Measurements from ENCODE around the gene SHF.
A peak's percentile ranks its signal among the peaks of the same experiment; 100 is the strongest.
"Not testable (repeated sequence)": the region's sequence is repeated elsewhere in the genome, so short reads cannot be mapped to it uniquely, and the experiment has no call there.

SHF gene

GRCh38 chr15:45187894-45188830, at the start of gene SHF:
Gene SHF, minus strand, starts transcription at chr15:45187966. Its CDS starts 15 bp downstream, at chr15:45187951.
- peak; percentile 35 for DNase-seq (ENCODE audit: low read depth)

DNA sequence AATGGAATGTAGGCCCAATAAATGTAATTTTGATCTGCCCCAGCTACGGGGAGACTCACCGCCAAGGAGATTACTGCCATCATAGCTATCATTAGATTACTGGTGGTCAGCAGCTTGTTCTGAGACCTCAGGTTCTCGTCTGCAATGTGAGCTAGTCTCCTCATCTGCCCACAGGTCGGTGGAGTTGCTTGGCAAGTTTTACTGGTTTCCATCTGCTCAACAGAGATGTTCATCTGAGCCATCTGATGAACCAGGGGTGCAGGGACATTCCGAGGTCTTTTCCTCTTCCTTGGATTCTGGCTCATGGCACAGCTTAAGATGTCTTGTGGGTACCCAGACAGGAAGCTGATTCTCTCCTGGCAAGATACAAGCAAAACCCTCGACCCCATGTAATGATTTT, 49.0 kb upstream of the SHF start:
- DNase-seq (ENCODE audit: low read depth): not testable (repeated sequence)

GRCh38 chr15:45234562-45235235, 46.9 kb upstream of the SHF start:
- DNase-seq (ENCODE audit: low read depth): no peak

GRCh38 chr15:45231864-45232562, 44.2 kb upstream of the SHF start:
- no peak for DNase-seq (ENCODE audit: low read depth)

GRCh38 chr15:45231132-45231531, 43.4 kb upstream of the SHF start:
- no peak for DNase-seq (ENCODE audit: low read depth)

DNA sequence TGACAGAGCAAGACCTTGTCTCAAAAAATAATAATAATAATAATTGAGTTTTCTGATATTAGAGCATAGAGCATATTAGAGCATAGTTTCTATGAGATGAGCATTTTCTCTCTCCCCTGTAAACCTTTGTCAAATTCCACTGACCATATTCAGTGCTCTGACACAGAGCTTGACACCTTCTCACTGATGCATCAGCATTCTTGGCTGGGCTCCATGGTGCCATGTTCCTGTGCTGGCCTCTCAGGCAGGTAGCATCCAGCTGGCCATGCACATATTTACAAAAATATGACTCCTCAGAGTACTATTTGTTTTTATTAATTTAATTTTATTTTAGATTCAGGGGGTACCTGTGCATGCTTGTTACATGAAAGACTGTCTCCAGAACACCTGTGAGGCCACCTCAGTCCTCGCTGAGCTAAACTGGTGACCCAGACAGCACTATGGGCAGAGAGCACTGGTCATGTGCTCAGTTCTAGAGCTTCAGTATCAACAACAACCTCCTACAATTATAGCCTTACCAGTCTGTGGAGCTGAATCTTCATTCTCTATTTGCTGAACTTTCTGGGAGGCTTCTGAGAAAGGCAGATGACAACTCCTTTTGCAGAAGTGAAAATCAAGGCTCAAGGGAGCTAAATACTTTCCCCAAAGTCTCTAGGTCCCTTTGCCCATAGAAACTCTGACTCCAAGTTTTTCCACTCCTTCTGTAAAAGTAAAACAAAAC, 42.6 kb upstream of the SHF start:
- no peak for DNase-seq (ENCODE audit: low read depth)

- no peak for DNase-seq (ENCODE audit: low read depth)
Observed at GRCh38 chr15:45228931-45229330, 41.2 kb upstream of the SHF start.

GRCh38 chr15:45225506-45226273, 37.9 kb upstream of the SHF start:
- no peak for DNase-seq (ENCODE audit: low read depth)

DNA sequence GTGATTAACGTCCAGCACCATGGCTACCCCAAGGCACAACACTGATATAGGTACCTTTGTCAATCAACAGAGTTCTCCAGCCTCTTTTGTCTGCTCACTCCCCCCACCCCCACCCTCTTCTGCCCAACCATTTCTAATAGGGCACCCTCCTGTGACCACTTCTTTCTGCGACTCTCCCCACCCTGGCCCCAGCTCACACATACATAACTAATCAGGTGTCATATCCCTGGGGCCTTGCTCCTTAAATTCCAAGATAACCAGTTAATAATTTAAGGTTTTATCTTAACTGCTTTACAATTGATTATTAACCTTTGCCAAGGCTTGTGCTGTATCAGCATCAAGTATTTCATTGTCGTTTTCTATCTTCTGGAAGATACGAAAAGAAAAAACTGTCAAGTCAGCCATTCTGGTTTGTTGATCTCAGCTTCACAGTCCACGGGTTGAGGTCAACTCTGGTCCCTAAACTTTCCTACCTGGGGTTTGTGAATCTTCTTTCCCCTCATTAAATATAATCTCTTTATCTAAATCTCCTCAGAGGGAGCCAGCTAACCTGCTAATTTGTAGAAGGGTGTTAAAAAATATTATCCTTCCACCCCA, 37.0 kb upstream of the SHF start:
- no peak for DNase-seq (ENCODE audit: low read depth)

GRCh38 chr15:45221967-45222366, 34.2 kb upstream of the SHF start:
- no peak for DNase-seq (ENCODE audit: low read depth)

DNA sequence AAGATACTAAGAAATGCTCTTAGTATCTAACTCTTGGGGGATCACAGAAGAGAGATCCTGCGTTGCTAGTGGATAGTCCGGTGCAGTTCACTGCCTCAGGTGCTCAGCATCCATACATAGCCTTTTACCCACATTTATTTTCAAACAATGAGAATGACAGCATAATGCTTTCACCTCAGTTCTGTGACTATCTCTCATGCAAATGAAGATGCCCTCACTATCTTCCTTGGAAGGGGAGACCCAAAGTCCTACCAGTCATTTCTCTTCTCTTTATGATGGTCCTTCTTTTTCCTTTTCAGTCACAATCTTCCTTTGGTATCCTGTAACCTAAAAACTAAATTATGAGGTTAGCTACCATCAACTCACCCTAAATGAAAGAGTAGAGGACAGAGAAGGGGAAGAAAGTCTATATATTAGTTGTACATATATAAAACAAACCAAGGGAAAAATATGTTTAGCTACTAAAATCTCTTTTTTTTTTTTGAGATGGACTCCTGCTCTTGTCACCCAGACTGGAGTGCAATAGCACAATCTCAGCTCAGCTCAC, 33.4 kb upstream of the SHF start:
- no peak for DNase-seq (ENCODE audit: low read depth)

DNA sequence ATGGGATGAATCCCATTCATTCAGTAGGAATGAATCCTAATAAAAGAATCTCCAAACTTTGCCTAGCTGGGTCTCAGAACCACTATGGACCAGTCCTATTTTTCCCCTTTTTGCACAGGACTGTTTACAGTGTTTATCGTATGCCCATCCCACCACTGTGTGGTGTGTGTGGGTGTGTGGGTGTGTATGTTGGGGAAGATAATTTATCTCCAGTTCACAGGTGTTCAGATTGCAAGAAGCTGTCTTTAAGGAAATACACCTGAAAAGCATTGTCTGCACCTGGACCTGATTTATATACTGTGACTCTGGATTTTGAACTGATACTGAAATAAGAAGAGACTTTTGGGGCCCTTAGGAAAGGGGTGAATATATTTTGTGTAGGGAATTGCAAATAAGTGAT, 24.7 kb upstream of the SHF start:
- DNase-seq (ENCODE audit: low read depth): no peak

GRCh38 chr15:45205192-45205591, 17.4 kb upstream of the SHF start:
- DNase-seq (ENCODE audit: low read depth): no peak

GRCh38 chr15:45203182-45203581, 15.4 kb upstream of the SHF start:
- no peak for DNase-seq (ENCODE audit: low read depth)

DNA sequence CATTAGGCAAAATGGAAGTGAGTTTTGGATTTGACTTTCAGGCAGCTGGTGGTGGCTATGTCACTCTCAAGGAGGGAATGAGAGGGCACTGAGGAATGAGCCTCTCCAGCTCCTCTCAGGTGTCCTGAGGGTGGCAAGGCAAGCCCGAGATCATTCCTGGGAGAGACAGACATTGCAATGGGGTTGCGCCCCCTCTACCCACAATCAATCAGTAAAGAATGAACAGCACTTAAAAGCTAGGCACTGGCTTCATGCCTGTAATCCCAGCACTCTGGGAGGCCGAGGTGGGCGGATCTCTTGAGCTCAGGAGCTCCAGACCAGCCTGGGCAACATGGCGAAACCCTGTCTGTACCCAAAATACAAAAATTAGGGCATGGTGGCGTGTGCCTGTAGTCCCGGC, 14.1 kb upstream of the SHF start:
- no peak for DNase-seq (ENCODE audit: low read depth)

DNA sequence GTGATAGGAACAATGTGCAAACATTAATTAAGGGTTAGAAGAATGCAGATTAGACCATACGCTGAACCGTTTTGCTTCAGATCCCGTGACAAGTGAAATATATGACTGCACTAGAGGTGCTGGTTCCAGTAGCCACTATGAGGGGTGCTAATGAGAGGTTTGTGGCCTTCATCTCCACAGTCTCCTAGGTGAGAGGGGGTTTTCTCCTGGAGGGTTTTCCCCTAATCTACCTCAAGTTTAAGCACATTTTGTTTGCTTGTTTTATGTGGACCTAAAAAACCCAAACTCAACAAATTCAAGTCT, 13.7 kb upstream of the SHF start:
- no peak for DNase-seq (ENCODE audit: low read depth)

DNA sequence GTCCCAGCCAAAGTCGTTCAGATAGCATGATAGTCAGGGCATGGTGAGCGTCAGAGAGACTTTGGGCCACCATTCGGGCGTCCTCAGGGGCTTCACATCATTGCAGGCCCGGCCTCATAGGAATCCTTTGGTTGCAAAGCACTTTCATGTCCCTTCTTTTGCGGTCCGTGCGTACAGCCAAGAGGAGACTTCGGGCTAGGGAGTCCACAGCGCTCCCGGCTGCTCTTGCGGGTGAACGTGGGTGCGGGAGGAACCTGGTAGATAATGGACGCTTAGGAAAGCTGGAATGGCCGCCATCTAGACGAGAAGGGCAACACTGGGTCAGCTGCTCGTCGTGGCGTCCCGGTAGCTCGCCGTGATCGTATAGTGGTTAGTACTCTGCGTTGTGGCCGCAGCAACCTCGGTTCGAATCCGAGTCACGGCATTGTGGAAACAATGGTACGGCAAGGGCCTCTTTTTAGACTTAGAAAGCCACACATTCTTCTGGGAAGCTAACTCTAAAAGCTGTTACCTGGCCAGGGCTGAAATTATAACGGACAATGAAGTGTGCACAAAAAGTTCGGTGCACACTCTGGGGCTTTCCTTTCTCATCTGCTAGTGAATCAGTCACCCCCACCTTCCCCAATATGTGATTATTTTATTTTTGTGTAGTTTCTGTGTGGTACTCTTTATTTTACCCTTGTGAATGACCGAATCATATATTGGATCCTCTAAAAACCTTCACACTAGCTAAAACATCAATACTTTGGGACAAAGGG, 13.2 kb upstream of the SHF start:
- peak; percentile 52 for DNase-seq (ENCODE audit: low read depth)

DNA sequence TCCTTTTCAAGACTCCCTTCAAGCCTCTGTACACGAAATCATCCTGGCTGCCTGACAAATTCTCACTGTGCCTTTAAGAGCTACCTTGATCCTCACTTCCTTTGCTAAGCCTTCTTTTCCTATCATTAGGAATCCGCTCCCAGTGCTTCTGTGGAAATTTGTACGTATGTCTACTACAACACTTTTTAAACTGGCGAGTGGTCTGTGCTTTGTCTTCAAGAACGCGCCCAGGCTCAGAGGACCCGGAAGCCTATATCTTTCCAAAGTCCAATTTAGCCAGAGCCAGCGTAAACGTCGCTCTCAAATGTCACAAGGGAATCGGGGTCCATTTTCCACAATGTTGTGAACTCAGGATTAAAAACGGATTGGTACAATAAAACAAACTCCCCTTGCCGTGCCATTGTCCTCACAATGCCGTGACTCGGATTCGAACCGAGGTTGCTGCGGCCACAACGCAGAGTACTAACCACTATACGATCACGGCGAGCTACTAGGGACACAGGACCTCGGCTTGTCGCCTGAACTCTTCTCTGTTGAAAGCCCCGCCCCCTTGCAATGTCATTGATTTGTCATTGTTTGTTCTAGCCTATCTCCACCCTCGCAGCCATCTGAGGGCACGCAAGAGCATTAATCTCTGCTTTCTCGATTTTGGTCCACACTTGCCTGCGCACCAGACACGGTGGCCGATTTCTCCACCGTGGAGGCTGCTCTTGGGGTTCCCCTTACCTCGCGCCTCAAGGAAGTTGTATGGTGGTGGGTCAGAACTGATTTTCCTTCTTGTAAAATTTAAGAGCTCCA, 12.4 kb upstream of the SHF start:
- DNase-seq (ENCODE audit: low read depth): peak; percentile 96

GRCh38 chr15:45199136-45199810, 11.5 kb upstream of the SHF start:
- DNase-seq (ENCODE audit: low read depth): no peak
